Activated naive CD8-positive, alpha-beta T cell treated with anti-CD3 and anti-CD28 coated beads, Interleukin-2, amount 50 U/mL, for 24 hours (primary cell): ENCODE data around the gene CLEC4G.

Experiments
- ATAC-seq: fragments of 150-1000 bp; cut with Tn5 transposase; one replicate; pipeline ENCODE4 v1.10.0; 2021
- DNase-seq: peaks from one replicate; pipeline ENCODE4 v3.0.0; 2021
- H3K27ac Mint-ChIP-seq: one replicate; pipeline ENCODE4 v1.8.0; 2021; ENCODE audit warnings: mild to moderate bottlenecking, mixed read lengths
- H3K27me3 Mint-ChIP-seq: one replicate; pipeline ENCODE4 v1.8.0; 2021; ENCODE audit warnings: mixed read lengths
- H3K36me3 Mint-ChIP-seq: one replicate; pipeline ENCODE4 v1.8.0; 2021; ENCODE audit warnings: low read depth, mixed read lengths
- H3K4me1 Mint-ChIP-seq: one replicate; pipeline ENCODE4 v1.8.0; 2021; ENCODE audit warnings: mixed read lengths
- H3K4me3 Mint-ChIP-seq: one replicate; pipeline ENCODE4 v1.8.0; 2021; ENCODE audit warnings: mild to moderate bottlenecking, moderate library complexity, mixed read lengths
- H3K9me3 Mint-ChIP-seq: one replicate; pipeline ENCODE4 v1.8.0; 2021; ENCODE audit warnings: mixed read lengths

CLEC4G gene

DNA sequence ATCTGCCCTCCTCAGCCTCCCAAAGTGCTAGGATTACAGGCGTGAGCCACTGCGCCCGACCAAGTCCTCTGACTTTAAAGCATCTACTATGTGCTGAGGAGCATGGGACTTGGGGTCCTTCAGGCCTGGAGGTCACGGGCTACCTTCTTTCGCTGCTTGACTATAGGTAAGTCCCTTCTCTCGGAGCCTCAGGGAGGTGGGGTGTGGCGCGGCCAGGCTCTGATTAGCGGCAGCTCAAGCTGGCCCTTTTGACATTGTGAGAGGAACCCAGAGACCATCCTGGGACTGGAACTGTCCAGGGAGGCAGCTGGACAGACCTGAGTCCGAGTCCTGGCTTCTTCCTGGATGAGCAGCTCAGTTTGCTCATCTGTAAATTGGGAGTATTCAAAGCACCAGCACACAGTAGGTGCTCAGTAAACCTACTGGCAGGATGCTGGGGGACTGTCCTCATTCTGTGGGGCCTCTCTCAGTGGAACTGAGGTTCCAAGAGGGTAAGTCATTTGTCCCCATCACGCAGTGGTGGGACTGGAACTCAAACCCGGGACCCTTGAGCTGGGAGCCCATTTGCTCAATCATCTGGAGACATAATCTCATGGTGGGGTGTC, 30.8 kb downstream of the CLEC4G start:
- Mint-ChIP-seq H3K4me3 (peak overlapping the region; percentile 45), H3K27ac (peak overlapping the region; percentile 61), H3K9me3 (no peaks in the 10 kb centered on the region), H3K4me1 (peaks cover 64% of the 10 kb centered on the region), H3K36me3 (peaks cover 2% of the 10 kb centered on the region), H3K27me3 (peaks cover 12% of the 10 kb centered on the region)
- ATAC-seq, result no peak
- no peak for DNase-seq

DNA sequence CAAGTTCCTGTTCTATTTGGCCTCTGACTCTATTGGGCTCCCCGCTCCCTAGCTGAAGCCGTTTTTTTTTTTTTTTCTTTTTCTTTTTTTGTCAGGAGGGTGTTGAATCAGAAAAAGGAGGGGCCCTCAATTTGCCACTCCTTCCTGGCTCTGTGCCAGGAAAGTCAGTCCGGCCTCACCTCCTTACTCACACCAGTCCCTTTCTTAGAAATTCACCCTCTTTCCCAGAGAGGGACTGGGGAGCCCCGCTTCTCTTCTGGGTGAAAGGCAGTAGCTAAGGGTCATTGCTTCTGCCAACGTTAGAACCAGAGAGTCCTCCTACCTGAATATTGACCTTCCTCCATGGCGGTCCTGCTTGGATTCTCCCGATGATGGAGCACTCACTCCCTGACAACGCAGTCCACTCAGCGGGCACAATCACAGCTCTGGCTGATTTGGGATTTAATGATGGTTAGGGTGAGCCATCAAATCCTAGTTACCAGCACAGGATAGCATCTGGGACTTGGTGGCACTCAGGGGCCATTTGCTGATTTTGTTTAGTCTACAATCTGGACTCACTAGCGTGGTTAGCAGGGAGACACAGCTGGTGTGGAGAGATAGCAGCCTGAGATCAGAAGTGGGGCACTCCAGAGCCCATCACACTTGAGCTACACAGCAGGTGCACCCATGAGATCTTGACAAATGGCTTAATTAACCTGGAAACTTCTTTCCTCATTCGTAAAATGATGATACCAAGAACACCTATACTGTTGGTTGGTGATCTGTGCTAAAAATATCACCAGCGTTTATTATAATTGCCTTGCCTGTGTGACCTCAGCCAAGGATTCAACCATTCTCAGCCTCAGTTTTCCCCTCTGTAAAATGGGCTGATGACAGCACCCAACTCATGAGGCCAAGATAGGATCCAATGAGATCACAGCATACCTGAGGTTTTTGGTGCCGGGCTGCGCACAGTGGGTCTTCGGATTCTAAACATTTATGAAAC, 32.2 kb downstream of the CLEC4G start:
- Mint-ChIP-seq H3K9me3 (no peaks in the 10 kb centered on the region), H3K36me3 (peaks cover 2% of the 10 kb centered on the region), H3K4me3 (peak overlapping the region; percentile 80), H3K27ac (peak overlapping the region; percentile 90), H3K27me3 (peaks cover 12% of the 10 kb centered on the region), H3K4me1 (peaks cover 53% of the 10 kb centered on the region)
- peak; percentile 72 for DNase-seq
- peak; percentile 80 for ATAC-seq

DNA sequence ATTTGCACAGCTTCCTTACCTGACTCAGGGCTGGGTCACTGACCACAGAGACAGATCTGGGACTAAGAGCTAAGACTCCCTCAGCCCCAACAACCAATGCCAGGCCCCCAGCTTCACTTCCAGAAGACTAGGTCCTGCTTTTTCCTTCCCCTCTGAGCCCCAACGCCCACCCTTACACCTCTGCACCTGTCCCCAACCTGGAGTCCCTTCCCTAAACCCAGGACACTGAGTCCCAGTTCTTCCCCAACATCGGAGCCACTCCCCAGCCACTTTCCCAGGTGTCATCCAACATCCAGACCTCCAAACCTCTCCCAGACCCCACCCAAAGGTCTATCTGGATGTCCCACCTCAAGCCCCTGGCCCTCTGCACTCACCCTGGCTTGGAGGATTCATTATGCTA, 32.9 kb downstream of the CLEC4G start:
- peak overlapping the region; percentile 90 for H3K27ac Mint-ChIP-seq
- H3K4me1 Mint-ChIP-seq, result peaks cover 48% of the 10 kb centered on the region
- H3K4me3 Mint-ChIP-seq, result peak overlapping the region; percentile 80

DNA sequence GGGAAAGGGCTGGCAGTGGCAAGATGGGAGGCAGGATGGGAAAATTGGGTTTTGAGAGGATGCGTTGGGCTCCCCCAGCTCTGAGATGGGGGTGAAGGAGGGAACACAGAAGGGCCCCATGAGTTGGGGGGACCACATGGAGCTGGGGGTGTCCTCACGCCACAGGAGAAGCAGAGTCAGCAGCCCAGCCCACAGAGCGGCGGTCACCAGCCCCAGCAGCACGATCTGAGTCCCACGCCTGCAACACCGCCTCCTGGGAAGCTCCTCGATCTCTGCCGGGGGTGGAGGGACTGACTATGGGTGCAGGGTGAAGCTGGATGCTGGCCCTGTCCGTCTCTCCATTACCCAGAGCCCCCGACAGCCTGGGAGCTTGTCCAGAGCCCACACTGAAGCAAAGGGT, 33.3 kb downstream of the CLEC4G start:
- H3K27me3 Mint-ChIP-seq, result peaks cover 12% of the 10 kb centered on the region
- H3K27ac Mint-ChIP-seq, result no peak overlapping the region
- ATAC-seq, result no peak
- H3K9me3 Mint-ChIP-seq, result no peaks in the 10 kb centered on the region
- H3K4me1 Mint-ChIP-seq, result peaks cover 45% of the 10 kb centered on the region
- DNase-seq, result no peak
- peaks cover 2% of the 10 kb centered on the region for H3K36me3 Mint-ChIP-seq
- H3K4me3 Mint-ChIP-seq, result peak overlapping the region; percentile 80

More for the DNA sequence above, 32.9 kb downstream of the CLEC4G start:
- DNase-seq, result no peak
- H3K27me3 Mint-ChIP-seq, result peaks cover 12% of the 10 kb centered on the region
- no peaks in the 10 kb centered on the region for H3K9me3 Mint-ChIP-seq
- H3K36me3 Mint-ChIP-seq, result peaks cover 2% of the 10 kb centered on the region
- no peak for ATAC-seq

DNA sequence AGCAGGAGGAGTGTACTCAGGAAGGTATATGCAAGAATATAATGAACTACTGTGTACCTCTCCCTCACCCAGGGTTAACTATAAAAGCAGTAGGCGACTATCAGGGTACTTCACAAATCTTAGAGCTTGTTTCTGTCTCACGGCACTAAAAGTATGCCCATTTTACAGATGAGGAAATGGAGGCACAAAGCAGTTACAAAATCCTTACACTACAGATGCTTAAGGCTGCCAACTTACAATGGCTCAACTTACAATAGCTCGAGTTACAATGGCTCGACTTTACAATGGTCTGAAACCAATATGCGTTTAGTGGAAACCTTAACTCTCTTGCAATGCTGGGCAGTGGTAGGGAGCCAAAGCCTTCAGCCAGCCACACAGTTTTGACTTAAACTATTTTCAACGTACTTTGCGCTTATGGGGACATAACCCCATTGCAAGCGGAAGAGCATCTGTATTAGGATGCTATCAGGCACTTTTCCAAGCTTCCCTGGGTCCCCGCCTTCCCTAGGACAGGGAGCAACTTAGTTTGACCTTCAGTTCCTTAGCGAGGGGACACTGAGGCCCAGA, 34.1 kb downstream of the CLEC4G start:
- peak overlapping the region; percentile 14 for H3K27ac Mint-ChIP-seq
- peaks cover 12% of the 10 kb centered on the region for H3K27me3 Mint-ChIP-seq
- DNase-seq, result no peak
- no peak for ATAC-seq
- peak overlapping the region; percentile 48 for H3K4me3 Mint-ChIP-seq
- H3K36me3 Mint-ChIP-seq, result peaks cover 2% of the 10 kb centered on the region
- no peaks in the 10 kb centered on the region for H3K9me3 Mint-ChIP-seq
- peaks cover 45% of the 10 kb centered on the region for H3K4me1 Mint-ChIP-seq

DNA sequence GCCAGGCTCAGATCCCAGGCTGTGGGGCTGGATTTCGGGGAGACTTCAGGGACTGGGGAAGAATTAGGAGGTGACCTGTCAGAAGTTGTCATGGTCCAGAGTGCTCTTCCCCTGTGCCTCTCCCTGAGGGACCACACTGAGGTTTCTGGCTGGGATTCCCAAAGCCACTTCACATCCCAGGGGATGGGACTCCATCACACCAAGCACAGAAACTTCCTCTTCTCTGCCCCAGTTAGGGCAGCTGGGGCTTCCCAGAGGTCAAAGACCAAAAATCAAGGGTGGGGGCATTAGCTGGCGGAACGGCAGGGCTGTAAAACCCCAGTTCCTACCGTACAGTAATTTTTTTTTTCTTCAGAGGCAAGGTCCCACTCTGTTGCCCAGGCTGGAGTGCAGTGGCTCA, 37.4 kb downstream of the CLEC4G start:
- H3K27ac Mint-ChIP-seq, result no peak overlapping the region
- peaks cover 9% of the 10 kb centered on the region for H3K27me3 Mint-ChIP-seq
- H3K4me3 Mint-ChIP-seq, result peak overlapping the region; percentile 1
- DNase-seq (no peak), ATAC-seq (no peak)
- H3K36me3 Mint-ChIP-seq, result peaks cover 2% of the 10 kb centered on the region
- H3K9me3 Mint-ChIP-seq, result no peaks in the 10 kb centered on the region
- H3K4me1 Mint-ChIP-seq, result peaks cover 28% of the 10 kb centered on the region

DNA sequence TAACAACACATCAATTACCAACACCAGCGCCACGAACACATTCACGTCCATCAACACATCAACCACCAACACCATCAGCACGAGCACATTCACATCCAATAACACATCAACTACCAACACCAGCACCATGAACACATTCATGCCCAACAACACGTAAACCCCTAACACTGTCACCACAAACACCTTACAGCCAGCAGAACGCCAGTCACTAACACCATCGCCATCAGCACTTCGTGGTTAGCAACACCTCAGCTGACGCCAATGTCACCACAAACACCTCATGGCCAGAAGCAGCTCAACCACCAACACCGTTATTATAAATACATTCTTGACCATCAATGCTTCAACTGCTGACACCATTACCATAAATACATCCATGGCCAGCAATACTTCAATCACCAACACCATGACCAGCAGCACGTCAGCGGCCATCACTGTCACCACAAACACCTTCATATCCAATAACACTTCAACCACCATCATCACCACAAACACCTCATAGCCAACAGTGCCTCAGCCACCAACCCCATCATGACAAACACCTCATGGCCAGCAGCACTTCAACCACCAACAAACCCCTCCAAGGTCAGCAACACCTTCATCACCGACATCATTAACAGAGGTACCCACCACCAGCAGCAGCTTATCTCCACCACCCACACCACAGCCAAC, 39.4 kb downstream of the CLEC4G start:
- Mint-ChIP-seq H3K4me3 (no peak overlapping the region), H3K4me1 (peaks cover 13% of the 10 kb centered on the region), H3K27me3 (peaks cover 5% of the 10 kb centered on the region), H3K9me3 (no peaks in the 10 kb centered on the region), H3K36me3 (peaks cover 2% of the 10 kb centered on the region), H3K27ac (no peak overlapping the region)
- DNase-seq (no peak), ATAC-seq (peak; percentile 15)

DNA sequence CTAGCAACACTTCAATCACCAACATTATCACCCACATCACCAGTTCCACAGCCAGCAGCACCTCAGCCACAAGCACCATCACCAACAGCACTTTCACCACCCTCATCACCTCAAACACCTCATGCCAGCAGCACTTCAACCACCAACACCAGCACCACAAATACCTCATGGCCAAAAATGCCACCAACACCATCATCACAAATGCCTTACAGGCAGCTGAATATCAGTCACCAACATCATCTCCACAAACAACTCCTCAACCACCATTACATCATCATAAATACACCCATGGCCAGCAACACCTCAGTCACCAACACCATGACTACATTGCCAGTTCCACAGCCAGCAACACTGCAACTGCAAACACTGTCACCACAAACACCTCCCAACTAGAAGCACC, 40.4 kb downstream of the CLEC4G start:
- Mint-ChIP-seq H3K27me3 (peaks cover under 1% of the 10 kb centered on the region), H3K27ac (no peak overlapping the region), H3K9me3 (no peaks in the 10 kb centered on the region), H3K4me3 (no peak overlapping the region), H3K4me1 (peaks cover 11% of the 10 kb centered on the region), H3K36me3 (peaks cover under 1% of the 10 kb centered on the region)
- DNase-seq (no peak), ATAC-seq (peak; percentile 27)

DNA sequence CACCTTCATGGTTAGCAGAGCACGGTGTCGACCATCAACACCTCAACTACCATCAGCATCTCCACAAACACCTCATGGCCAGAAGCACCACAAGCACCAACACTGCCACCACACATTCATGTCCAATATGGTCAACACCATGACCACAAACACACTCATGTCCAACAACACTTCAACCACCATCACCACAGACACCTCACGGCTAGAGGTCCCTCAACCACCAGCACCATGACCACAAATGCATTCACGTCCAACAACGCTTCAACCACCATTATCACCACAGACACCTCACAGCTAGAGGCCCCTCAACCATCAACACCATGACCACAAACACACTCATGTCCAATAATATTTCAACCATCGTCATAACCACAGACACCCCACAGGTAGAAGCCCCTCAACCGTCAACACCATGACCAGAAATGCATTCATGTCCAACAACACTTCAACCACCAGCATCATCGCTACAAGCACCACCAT, 41.1 kb downstream of the CLEC4G start:
- ATAC-seq (peak; percentile 13), DNase-seq (no peak)
- H3K4me1 Mint-ChIP-seq, result peaks cover 10% of the 10 kb centered on the region
- no peaks in the 10 kb centered on the region for H3K9me3 Mint-ChIP-seq
- H3K4me3 Mint-ChIP-seq, result no peak overlapping the region
- H3K36me3 Mint-ChIP-seq, result no peaks in the 10 kb centered on the region
- H3K27ac Mint-ChIP-seq, result no peak overlapping the region
- H3K27me3 Mint-ChIP-seq, result no peaks in the 10 kb centered on the region

DNA sequence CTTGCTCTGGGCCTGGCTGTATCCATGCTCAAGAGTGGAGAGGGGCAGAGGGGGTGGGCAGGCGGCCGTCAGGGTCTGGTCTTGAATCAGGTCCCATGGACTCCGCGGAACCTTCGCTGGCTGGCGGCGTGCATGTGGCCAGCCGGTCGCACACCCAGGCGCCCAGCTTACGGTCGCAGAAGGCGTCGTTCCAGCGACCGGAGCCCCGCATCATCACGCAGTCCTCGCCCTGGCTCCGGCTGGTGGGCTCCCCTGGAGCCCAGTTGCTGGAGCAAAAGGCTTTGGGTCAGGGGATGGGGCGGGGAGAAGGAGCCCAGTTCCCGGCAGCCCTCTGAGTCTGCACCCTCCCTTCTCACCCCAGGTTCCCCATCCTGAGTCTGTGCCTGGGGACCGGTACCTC, 42.7 kb downstream of the CLEC4G start:
- H3K27me3 Mint-ChIP-seq, result no peaks in the 10 kb centered on the region
- H3K4me1 Mint-ChIP-seq, result peaks cover 7% of the 10 kb centered on the region
- peaks cover 5% of the 10 kb centered on the region for H3K36me3 Mint-ChIP-seq
- no peak for DNase-seq
- no peak overlapping the region for H3K27ac Mint-ChIP-seq
- H3K4me3 Mint-ChIP-seq, result no peak overlapping the region
- no peak for ATAC-seq
- no peaks in the 10 kb centered on the region for H3K9me3 Mint-ChIP-seq

DNA sequence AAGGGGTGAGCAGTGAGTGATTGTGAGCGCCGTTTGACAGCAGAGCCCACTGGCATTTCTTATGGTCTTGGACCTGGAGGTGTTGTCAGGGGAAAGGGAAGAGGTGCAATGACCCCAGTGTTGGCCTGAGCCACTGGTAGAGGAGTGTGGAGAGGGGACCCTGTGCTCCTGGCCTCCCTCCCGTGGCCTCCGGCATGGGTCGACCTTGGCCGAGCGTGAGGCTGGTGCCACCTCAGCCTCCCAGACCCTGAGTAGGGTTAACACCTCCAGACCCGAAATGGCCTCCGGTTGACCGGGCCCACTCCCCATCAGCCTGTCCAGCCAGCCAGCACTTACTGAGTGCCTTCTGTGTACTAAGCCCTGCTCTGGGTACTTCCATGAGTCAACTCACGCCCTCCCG, 44.7 kb downstream of the CLEC4G start:
- H3K4me3 Mint-ChIP-seq, result no peak overlapping the region
- no peak overlapping the region for H3K27ac Mint-ChIP-seq
- no peaks in the 10 kb centered on the region for H3K9me3 Mint-ChIP-seq
- no peak for DNase-seq
- no peak for ATAC-seq
- H3K27me3 Mint-ChIP-seq, result no peaks in the 10 kb centered on the region
- peaks cover 17% of the 10 kb centered on the region for H3K36me3 Mint-ChIP-seq
- peaks cover 14% of the 10 kb centered on the region for H3K4me1 Mint-ChIP-seq

DNA sequence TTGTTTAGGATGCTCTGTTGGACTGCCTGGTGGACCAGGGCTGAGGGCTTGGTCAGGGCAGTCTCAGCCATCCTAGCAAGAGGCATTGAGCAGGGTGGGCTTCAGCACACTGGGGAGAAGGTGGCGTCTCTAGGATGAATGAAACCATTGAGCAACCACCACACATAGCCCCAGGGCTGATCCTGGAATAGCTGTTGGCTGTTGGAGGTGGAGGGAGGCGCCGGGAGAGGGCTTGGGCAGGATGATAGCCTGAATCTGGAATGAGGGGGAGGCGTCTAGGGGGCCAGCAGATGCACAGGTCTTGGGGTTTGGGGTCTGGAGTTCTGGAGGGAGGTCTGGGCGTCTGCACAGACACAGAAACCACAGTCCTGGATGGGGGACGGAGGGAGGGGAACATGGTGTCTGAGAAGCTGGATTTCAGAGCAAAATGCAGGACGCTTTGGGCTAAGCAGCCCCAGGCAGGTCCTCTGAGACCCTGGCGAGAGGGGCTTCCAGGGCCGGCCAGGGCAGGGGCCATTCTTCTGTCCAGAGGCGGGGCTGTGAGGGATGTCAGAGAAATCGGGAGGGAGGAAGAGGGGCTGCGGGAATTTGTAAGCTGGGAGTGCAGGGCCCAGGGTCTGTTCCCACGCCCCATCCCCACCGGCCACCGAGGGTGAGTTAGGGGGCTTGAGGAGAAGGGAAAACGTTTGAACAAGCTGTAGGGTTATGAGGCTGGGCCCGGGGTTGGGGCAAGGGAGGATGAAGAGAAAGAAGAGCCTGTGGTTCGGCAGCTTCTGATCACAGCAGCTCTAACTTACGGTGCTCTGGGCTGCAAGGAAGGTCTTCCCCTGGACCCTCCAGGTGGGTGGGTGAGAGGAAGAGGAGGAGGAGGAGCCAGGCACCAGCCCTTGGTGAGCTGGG, 46.1 kb downstream of the CLEC4G start:
- ATAC-seq (no peak), DNase-seq (no peak)
- peaks cover 19% of the 10 kb centered on the region for H3K36me3 Mint-ChIP-seq
- no peaks in the 10 kb centered on the region for H3K9me3 Mint-ChIP-seq
- H3K27me3 Mint-ChIP-seq, result no peaks in the 10 kb centered on the region
- H3K27ac Mint-ChIP-seq, result no peak overlapping the region
- H3K4me1 Mint-ChIP-seq, result peaks cover 20% of the 10 kb centered on the region
- H3K4me3 Mint-ChIP-seq, result no peak overlapping the region

DNA sequence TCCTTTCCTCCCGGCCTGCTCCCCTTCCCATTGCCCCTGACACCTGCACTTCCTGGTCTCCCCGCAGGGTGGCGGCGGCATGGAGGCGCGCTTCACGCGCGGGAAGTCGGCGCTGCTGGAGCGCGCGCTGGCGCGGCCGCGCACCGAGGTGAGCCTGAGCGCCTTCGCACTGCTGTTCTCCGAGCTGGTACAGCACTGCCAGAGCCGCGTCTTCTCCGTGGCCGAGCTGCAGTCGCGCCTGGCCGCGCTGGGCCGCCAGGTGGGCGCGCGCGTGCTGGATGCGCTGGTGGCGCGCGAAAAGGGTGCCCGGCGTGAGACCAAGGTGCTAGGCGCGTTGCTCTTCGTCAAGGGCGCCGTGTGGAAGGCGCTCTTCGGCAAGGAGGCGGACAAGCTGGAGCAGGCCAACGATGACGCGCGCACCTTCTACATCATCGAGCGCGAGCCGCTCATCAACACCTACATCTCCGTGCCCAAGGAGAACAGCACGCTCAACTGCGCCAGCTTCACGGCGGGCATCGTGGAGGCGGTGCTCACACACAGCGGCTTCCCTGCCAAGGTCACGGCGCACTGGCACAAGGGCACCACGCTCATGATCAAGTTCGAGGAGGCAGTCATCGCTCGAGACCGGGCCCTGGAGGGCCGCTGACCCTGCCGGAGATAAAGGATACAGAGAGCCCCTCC, 49.6 kb downstream of the CLEC4G start:
- Mint-ChIP-seq H3K27ac (no peak overlapping the region), H3K4me3 (peak overlapping the region; percentile 85)
- no peak for ATAC-seq

More for the DNA sequence above, 49.6 kb downstream of the CLEC4G start:
- Mint-ChIP-seq H3K4me1 (peaks cover 46% of the 10 kb centered on the region), H3K27me3 (peaks cover 14% of the 10 kb centered on the region), H3K36me3 (peaks cover 19% of the 10 kb centered on the region), H3K9me3 (no peaks in the 10 kb centered on the region)
- DNase-seq, result no peak
